T-helper 22 cell (primary cell): ENCODE data around the gene KCNH6.

ENCODE experiments used
- DNase-seq: peaks from one replicate; pipeline ENCODE4 v3.0.0-alpha.2; 2020; ENCODE audit warnings: low read depth

Gene KCNH6

DNA sequence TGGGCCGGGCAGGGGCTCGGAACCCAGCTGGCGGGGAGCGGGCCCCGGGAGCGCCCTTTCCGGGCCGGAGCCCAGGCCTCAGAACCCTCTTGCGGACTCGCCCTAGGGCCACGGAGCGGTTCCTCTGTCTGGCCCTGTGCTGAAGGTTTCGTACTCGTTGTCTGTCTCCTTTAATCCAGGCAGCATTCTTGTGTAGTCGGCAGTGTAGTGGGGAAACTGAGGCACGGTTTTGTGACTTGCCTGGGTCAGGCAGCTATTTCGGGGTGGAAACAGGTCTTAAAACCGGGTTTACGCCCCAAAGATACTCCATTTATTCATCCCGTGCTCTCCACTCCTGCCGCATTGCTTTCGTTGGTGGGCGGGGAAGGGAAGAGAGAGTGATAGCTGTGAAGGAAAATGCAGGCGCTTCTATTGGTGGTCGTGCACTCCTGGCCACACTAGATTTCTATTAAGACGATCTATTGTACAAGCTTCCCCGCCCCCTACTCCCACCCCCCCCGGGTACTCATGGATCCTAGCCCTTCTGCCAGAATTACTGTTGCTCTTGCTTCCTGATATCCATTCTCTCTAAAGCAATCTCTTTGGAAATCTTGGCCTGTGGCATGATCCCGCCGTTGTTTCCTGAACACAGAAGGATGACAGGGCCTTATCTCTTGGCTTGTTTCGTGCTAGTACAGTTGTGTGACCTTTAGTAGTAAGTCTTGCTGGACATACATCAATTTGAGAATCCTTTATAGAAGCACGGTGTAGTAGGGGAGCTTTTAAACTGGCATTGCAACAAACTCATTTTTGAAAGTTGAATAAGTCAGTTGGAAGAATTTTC lies 27.9 kb downstream of the KCNH6 start:
- no peak for DNase-seq

DNA sequence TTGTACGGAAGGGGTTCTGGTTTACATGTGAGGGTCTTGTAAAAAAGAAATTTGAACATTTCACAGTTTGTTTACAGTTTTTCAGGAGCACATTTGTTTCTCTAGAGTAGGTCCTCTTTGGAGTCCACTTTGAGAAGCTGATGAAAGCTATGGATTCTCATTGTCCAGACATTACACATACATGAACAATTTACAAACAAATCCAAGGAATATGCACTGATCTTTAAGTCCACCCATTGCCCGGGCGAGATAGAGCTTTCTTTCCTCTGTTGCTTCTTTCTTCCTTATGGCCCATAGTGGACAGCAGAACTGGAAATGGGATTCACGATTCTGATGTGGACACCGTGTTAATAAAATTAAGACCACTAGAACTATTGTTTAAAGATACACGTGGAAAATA lies 29.1 kb downstream of the KCNH6 start:
- DNase-seq: no peak

GRCh38 chr17:63555500-63556156 lies 32.5 kb downstream of the KCNH6 start:
- no peak for DNase-seq

- no peak for DNase-seq
Observed at GRCh38 chr17:63557416-63557815, 34.3 kb downstream of the KCNH6 start.

DNA sequence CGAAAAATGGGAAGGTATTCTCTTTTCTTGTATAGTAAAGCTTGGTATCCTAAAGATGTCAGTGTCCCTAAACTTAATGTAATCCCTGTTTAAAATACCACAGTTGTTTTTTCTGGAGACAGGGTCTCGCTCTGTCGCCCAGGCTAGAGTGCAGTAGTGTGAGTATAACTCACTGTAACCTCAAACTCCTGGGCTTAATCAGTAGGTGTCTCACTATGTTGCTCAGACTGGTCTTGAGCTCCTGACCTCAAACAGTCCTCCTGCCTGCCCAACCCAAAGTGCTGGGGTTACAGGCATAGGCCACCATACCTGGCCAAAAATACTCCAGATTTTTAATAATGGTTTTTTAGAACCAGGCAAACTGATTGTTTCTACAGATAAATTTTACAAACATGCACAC lies 35.3 kb downstream of the KCNH6 start:
- DNase-seq: no peak

DNA sequence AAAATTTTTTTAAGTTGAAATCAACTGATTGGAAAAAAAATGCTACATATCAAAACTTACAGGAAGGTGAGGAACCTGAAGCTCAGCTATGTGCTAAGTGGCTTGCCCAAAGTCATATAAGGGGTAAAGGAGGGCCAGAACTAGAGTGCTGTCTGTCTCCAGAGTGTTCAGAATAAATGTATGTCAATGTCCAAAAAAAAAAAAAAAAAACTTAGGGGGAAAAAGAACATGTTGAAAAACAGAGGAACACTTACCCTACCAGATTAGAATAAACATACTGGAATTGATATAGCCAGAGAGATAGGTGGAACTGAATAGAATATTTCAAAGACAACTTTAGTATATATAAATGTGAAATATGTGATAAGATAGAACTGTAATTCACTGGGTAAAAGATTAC lies 38.7 kb downstream of the KCNH6 start:
- no peak for DNase-seq

DNA sequence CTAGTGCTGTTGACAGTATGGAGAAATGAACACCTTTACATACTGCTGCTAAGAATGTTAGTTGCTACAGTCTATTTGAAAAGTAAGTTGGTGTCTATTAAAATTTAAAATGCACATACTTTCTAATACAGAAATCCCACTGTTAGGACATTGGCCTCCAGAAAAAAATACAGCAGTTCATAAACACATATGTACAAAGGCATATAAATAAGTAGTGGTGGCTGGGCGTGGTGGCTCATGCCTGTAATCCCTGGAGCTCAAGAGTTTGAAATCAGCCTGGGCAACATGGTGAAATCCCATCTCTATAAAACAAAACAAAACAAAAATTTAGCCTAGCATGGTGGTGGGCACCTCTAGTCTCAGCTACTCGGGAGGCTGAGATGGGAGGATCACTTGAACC lies 40.2 kb downstream of the KCNH6 start:
- no peak for DNase-seq

- DNase-seq: no peak
Observed at GRCh38 chr17:63564562-63564961, 41.4 kb downstream of the KCNH6 start.

GRCh38 chr17:63567229-63567628 lies 44.1 kb downstream of the KCNH6 start:
- no peak for DNase-seq

GRCh38 chr17:63568563-63568962 lies 45.4 kb downstream of the KCNH6 start:
- DNase-seq: no peak

- no peak for DNase-seq
Observed at GRCh38 chr17:63571632-63572310, 48.6 kb downstream of the KCNH6 start.

DNA sequence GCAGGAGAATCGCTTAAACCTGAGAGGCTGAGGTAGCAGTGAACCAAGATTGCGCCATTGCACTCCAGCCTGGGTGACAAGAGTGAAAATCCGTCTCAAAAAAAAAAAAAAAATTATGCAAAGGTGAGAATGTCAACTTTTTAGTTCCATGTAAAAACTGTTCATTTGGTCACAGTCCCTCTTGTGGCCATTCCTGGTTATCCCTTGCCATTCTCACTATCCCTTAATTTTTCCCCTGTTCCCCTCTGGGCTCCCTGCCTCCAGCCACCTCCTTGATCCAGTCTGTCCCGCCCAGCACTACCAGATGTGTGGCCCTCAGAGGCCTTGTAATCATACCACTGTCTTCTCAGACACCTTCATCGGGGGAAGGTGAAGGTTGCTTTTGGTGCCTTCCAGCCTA lies 50.5 kb downstream of the KCNH6 start:
- no peak for DNase-seq

DNA sequence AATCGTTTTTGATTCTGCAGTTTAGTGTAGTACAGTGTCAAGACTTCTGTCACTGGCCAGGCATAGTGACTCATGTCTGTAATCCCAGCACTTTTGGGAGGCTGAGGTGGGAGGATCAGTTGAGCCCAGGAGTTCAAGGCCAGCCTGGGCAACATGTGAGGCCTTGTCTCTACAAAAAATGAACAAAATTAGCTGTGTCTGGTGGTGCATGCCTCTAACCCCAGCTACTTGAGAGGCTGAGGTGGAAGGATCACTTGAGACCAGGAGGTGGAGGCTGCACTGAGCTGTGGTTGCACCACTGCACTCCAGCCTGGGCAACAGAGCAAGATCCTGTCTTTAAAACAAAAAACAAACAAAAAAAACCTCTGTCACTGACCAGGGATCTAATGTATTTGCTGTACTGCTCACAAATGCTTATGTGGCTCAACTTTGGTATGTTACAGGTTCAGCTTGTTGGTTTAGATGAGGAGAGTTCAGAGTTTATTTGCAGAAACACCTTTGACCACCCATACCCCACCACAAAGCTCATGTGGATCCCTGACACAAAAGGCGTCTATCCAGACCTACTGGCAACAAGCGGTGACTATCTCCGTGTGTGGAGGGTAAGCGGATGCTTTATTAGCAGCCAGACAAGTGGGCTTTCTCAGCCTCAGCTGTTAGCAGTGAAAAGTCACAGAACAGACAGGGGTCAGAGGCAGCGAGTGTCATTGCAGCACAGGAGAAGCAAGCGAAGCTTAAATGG lies 55.0 kb downstream of the KCNH6 start:
- no peak for DNase-seq

- DNase-seq: no peak
Observed at GRCh38 chr17:63578769-63579111, 55.6 kb downstream of the KCNH6 start.

GRCh38 chr17:63579633-63580032 lies 56.5 kb downstream of the KCNH6 start:
- DNase-seq: no peak

DNA sequence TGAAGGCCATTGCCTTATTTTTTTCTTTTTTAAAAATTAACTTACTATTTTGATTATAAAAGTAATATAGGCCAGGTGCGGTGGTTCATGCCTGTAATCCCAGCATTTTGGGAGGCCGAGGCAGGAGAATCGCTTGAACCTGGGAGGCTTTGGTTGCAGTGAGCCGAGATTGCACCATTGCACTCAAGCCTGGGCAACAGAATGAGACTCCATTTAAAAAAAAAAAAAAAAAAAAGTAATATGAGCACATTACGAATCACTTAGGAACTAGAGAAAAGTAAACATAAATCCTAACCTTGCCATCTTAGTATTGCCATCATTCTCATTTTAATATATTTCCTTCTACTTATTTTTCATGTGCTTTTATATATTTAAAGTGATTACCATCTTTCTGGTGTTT lies 64.6 kb downstream of the KCNH6 start:
- DNase-seq: no peak

DNA sequence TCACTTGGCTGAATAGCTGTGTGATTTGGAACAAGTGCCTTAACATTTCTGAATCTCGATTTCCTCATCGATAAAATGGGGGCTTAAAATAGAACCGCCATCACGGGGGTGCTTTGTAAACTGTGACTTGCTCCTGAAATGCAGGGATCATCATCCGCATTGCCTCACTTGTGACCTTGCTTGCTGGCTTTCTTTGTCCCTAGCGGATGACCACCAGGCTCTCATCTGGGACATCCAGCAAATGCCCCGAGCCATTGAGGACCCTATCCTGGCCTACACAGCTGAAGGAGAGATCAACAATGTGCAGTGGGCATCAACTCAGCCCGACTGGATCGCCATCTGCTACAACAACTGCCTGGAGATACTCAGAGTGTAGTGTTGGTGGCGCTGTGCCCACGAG lies 65.6 kb downstream of the KCNH6 start:
- DNase-seq: no peak

DNA sequence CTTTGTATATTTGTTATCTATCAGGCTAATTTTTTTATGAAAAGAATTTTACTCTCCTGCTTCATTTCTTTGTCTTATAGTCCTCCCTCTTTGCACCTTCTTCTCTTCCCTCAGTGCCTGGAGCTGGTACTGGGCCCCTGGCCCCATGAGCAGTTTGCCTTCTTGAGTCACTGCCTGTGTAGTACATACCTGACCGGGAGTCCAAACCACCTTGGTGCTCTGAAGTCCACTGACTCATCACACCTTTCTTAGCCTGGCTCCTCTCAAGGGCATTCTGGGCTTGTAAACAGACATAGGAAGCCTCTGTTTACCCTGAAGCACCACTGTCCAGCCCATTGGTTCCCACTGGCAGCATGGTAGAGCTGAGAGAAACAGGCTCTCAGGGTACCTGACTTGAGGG lies 66.5 kb downstream of the KCNH6 start:
- no peak for DNase-seq

DNA sequence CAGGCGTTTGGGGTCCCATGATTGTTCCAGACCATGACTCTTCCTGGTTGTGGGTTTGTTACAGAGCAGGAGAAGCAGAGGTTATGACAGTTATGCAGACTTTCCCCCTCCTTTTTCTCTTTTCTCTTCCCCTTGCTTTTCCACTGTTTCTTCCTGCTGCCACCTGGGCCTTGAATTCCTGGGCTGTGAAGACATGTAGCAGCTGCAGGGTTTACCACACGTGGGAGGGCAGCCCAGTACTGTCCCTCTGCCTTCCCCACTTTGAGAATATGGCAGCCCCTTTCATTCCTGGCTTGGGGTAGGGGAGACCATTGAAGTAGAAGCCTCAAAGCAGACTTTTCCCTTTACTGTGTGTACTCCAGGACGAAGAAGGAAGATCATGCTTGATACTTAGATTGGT lies 69.6 kb downstream of the KCNH6 start:
- no peak for DNase-seq

DNA sequence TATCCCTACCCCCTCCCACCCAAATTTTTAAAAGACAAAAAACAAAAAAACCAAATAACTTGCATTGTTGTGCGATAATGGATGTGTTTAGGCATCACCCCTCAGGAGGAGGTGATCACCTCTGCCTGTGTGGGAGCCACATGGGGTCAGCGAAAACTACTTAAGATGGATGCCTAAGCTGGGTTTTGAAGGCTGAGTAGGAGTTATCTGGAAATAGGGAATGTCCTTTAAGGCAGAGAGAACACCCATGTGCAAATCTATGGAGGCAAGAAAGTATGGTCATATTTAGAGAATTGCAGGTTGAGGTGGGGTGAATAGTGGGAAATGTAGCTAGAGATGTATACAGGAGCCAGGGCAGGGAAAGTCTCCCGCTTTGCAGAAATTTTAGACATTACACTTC lies 72.0 kb downstream of the KCNH6 start:
- DNase-seq: no peak
